ACHN (cell line): ENCODE data around the gene SUPT16H.
"Not testable (repeated sequence)": the region's sequence is repeated elsewhere in the genome, so short reads cannot be mapped to it uniquely, and the experiment has no call there.

ENCODE experiments used
- DNase-seq: peaks from one replicate; pipeline ENCODE4 v3.0.0-alpha.2; 2015
- in situ Hi-C: cut with HindIII; loops from 2 replicates; pipeline ENCODE4 v1.10.0; 2017; ENCODE audit warnings: low sequenced_read_pairs, low pct_ligation_motif_present, low pct_unique_long_range_greater_than_20kb

The SUPT16H gene

DNA sequence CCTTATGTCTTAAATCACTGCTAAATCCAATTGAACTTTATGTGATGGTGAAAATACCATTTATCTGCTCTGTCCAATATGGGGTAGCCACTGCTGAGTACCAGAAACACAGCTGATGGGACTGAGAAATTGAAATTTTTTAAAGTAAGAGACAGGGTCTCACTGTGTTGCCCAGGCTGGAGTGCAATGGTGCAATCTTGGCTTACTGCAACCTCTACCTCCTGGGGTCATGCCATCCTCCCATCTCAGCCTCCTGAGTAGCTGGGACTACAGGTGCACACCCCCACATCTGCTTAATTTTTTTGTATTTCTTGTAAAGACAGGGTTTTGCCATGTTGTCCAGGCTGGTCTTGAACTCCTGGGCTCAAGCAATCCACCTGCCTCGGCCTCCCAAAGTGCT is 11.0 kb downstream of the SUPT16H start:
- DNase-seq, in situ Hi-C loops: not testable (repeated sequence)

GRCh38 chr14:21369949-21370679 is 13.7 kb downstream of the SUPT16H start:
- in situ Hi-C loops: no loop called here

GRCh38 chr14:21367582-21368144 is 16.2 kb downstream of the SUPT16H start:
- in situ Hi-C loops: no loop called here
- DNase-seq: no peak

More at GRCh38 chr14:21369949-21370679, 13.7 kb downstream of the SUPT16H start:
- no peak for DNase-seq

DNA sequence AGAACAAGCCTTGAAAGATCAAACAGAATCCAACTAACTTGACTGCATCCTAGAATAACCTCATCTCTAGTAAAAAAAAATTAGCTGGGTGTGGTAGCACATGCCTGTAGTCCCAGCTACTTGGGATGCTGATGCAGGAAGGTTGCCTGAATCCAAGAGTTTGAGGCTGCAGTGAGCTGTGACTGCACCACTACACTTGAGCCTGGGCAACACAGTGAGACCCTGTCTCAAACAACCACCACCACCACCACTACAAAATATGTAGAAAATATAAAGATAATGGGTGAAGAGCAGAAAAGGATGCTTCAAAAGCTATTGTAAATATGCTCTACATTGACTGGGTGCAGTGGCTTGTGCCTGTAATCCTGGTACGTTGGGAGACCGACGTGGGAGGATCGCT is 27.3 kb downstream of the SUPT16H start:
- DNase-seq: no peak
- in situ Hi-C loops: no loop called here

DNA sequence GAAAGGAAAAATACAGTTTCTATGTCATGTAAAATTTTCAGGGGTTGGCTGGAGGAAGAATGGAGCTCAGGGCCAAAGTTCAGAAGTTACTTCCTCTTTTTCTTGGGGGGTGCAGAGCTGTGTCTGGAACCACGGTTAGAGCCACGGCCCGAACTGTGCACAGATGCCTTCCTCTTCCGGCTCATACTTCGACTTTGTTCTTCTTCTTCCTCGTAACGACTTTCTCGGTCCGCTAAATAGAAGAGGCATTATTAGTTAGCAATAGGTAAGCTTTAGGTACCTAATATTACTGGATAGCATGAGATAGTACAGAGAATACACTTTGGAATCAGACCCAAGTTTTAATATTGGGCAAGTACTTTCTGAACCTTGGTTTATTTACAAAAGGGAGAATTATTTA is 31.2 kb downstream of the SUPT16H start:
- in situ Hi-C loops: no loop called here
- DNase-seq: no peak

- in situ Hi-C loops: no loop called here
- DNase-seq: no peak
These were observed 33.3 kb downstream of the SUPT16H start for GRCh38 chr14:21350539-21350938.

DNA sequence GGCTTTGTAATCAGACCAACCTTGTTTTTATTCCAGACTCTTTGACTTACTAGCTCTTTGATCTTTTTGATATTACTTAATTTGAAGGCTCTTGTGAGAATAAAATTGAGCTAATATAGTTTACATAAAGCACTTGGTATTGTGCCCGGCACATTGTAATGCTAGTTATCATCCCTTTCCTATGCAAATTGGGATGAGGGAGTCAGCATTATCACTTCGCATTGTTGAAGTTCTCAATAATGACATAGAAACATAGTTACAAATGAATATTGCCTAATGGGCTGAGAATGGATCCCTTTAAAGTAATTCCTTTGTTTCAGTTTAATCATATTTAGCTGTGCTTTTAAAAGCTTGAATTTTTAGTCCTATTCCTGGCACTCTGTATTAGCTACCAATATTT is 36.6 kb downstream of the SUPT16H start:
- no peak for DNase-seq
- in situ Hi-C loops: no loop called here

GRCh38 chr14:21346532-21347135 is 37.2 kb downstream of the SUPT16H start:
- in situ Hi-C loops: no loop called here
- no peak for DNase-seq

DNA sequence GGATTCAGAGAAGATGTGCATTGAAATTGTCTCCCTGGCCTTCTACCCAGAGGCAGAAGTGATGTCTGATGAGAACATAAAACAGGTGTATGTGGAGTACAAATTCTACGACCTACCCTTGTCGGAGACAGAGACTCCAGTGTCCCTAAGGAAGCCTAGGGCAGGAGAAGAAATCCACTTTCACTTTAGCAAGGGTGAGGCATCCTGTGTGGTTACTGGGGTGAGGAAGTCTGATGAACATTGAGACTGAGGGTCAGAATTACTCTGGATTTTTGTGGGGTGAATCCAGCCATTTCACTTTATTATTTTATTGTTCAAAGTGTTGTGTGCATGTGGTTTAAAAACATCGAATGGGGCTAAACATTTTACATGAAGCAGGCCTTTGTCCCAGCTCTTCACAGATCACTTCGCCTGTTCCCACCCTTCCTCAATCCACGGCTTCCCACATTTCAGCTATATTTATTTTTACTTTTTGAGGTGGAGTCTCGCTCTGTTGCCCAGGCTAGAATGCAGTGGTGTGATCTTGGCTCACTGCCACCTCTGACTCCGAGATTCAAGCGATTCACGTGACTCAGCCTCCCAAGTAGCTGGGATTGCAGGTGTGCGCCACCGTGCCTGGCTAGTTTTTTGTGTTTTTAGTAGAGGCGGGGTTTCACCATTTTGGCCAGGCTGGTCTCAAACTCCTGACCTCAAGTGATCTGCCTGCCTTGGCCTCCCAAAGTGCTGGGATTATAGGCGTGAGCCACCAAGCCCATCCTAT is 40.6 kb downstream of the SUPT16H start:
- no peak for DNase-seq
- in situ Hi-C loops: no loop called here

GRCh38 chr14:21334202-21334906 is 49.5 kb downstream of the SUPT16H start:
- in situ Hi-C loops: no loop called here
- DNase-seq: no peak

DNA sequence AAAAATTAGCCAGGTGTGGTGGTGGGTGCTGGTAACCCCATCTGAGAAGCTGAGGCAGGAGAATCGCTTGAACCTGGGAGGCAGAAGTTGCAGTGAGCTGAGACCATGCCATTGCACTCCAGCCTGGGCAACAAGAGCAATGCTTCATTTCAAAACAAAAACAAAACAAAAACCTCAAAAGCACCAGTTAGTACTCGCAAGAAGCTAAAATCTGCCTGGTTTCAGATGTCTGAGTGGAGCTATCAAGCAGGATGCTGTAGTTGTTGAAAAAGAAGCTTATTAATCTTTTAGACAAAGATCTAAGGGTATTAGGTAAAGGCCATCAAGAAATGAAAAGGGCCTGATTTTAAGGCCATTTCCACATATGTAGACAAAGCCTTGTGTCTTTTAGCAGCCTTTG is 50.9 kb downstream of the SUPT16H start:
- no peak for DNase-seq
- in situ Hi-C loops: no loop called here

GRCh38 chr14:21326972-21327371 is 56.8 kb downstream of the SUPT16H start:
- no peak for DNase-seq
- in situ Hi-C loops: no loop called here

- in situ Hi-C loops: no loop called here
These were observed 61.1 kb downstream of the SUPT16H start for GRCh38 chr14:21322716-21323115.

GRCh38 chr14:21320913-21321312 is 62.9 kb downstream of the SUPT16H start:
- in situ Hi-C loops: no loop called here
- no peak for DNase-seq

More at GRCh38 chr14:21322716-21323115, 61.1 kb downstream of the SUPT16H start:
- no peak for DNase-seq

GRCh38 chr14:21317398-21317797 is 66.4 kb downstream of the SUPT16H start:
- in situ Hi-C loops: no loop called here
- no peak for DNase-seq

DNA sequence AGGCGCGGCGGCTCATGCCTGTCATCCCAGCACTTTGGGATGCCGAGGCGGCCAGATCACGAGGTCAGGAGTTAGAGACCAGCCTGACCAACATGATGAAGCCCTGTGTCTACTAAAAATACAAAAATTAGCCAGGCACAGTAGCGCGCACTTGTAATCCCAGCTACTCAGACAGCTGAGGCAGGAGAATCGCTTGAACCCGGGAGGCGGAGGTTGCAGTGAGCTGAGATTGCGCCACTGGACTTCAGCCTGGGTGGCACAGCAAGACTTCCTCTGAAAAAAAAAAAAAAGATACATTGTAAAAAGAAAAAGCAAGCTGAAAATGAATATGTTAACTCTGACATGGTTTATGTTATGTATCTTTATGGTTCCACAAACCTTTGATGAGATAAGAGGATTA is 70.3 kb downstream of the SUPT16H start:
- DNase-seq: no peak
- in situ Hi-C loops: no loop called here

DNA sequence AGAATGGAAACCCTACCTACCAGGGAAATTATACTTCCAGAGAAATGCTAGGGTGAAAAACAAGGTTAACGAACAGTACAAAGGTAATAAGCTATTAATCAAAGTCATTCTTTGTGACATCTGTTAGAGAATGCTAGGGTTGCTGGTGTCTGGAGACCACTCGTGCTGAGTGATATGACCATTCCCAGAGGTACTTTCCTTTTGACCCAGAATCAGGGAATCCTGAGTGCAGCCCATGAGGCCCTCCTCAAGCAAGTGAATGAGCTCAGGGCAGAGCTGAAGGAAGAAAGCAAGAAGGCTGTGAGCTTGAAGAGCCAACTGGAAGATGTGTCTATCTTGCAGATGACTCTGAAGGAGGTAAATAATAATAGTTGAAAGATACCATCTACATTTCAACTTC is 72.2 kb downstream of the SUPT16H start:
- in situ Hi-C loops: no loop called here
- DNase-seq: no peak

GRCh38 chr14:21309956-21310355 is 73.9 kb downstream of the SUPT16H start:
- in situ Hi-C loops: no loop called here
- no peak for DNase-seq

GRCh38 chr14:21309238-21309636 is 74.6 kb downstream of the SUPT16H start:
- in situ Hi-C loops: no loop called here
- DNase-seq: no peak
